HG02678 (cell line): ENCODE results near the gene UROC1.

Experiments used
- ATAC-seq: cut with Tn5 transposase; IDR thresholded peaks from one replicate; pipeline ENCODE4 v1.9.1; 2021; ENCODE audit warnings: mild to moderate bottlenecking, moderate library complexity; ENCODE audit not compliant: unreplicated experiment

The UROC1 gene

DNA sequence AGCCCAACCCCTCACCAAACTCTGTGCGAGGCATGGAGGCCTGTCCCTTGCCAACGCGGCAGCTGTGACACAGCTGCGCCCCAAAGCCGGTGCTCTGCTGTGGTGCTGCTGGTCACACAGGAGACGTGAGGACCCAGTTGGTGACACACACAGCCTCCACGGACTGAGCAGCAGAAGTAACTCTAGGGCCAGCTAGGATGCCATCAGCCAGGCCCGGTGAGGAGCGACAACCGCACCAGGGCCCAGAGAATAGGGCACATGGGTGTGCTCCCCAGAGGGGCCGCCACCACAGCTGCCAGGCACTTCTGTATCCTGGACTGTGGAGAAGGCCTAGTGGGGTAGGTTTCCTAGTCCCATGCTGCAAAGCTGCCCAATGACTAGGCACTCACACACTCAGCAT, 52.6 kb downstream of the UROC1 start:
- ATAC-seq = no peak

DNA sequence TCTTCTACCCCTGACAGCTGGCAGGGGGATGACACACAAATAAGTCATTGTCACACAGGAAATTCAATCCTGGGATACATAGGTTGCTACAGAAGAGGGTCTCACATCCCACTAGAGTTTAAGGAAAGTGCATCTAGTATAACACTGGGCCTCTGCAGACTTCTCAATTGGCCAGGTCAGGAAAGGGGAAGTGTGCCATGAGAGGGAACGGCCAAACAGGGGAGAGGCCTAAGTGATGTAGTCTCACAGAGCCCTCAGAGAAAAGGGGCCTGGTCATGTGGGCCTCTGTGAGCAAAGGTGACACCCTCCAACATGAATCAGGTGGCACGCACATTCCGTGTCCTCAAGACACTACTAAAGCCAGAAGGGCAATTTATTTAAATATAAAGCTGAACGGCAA, 53.1 kb downstream of the UROC1 start:
- ATAC-seq = no peak

DNA sequence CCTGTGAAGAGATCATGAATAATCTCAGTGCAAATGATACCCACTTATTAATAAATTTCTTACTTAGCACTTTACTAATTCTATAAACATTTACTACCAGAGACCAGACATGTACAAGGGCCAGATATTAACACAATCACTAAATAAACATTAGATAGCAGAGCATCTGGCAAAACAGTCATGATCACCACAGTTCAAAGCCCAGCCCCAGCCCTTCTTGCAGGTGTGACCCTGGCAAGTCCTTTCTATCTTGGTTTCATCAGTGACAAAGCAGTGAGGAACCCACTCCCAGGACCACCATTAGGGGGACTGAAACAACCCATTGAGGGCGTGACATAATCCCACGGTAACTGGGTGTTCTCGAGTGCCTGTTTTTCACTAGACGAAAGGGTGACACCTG, 53.5 kb downstream of the UROC1 start:
- no peak for ATAC-seq

DNA sequence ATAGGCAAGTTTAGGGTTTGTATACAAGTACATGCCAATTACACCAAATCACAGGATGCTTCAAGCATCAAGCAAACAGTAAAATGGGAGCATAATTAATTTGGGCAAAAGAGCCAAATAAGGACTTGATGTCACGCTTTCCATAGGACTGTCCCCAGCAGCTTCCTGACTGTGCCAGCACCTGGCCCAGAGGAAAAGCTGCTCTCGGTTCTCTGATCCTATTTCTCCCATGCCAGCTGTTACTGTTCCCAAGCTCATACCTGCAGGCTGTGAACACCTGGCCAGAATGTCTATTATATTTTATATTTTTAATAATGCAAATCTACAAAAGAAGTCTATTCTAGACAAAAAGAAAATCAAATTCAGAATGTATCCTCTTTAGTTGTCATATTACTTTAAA, 54.1 kb downstream of the UROC1 start:
- no peak for ATAC-seq

- ATAC-seq = no peak
Measured at GRCh38 chr3:126461450-126462070, 56.0 kb downstream of the UROC1 start.

DNA sequence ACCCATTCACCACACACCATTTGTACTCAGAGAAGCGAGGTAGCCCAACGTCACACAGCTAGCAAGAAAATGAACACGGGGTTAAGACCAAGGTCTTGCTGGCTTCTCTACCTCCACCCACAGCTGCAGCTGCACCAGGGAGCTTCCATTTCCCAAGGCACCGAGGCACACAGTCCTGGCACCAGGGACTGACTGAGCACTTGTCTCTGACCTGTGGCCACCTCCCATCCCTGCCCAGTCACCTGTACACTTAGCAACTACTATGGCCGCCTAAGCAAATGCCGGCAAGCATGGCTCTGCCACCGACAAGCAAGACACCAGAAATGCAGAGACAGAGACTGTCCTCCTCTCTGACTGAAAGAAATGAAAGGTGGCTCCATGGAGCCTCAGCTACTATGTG, 57.2 kb downstream of the UROC1 start:
- ATAC-seq = no peak

DNA sequence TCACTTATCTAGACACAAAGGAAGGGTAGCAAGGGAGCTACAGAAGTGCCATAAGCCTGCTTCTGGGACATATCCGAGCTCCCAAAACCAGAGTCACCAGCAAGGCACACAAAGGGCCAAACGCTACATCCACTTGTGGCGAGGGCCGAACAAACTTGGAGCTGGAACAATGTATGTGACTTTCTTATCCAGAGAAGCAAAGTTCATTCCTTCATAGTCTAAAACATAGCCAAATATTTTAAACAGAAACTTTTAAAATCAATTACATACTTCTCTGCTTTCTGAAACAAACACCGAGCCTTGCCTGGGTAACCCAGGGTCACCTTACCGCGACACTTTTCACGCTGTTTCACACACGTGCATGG, 57.8 kb downstream of the UROC1 start:
- ATAC-seq = no peak

DNA sequence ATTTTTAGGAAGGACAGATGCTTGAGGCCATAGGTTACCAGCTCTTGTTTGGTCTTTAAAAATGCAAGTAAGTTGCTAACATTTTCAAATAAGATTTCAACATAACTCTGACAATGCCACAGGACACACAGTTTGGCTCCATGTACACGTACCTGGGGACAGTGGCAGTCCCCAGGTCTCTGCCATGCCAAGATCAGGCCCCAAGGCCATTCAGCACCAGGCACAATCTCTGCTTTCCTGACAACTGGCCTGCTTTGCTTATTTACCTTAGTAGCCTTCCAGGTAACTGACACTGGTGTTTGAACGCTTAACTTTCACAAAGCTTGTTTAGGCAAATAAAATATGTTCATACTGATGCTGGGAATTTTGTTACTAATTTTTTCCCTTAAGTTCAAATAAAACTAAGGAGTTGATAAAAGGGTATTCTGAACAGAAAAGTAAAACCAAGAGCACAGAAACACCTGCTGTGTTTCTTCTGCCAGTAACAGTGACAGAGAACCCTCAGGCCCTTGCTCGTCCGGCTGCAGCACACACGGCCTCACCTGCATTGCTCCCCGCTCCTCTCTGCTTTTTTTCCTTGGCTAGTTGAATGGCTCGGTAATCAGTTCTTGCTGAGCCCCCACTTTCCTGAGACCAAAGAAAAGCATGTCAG, 58.3 kb downstream of the UROC1 start:
- no peak for ATAC-seq

DNA sequence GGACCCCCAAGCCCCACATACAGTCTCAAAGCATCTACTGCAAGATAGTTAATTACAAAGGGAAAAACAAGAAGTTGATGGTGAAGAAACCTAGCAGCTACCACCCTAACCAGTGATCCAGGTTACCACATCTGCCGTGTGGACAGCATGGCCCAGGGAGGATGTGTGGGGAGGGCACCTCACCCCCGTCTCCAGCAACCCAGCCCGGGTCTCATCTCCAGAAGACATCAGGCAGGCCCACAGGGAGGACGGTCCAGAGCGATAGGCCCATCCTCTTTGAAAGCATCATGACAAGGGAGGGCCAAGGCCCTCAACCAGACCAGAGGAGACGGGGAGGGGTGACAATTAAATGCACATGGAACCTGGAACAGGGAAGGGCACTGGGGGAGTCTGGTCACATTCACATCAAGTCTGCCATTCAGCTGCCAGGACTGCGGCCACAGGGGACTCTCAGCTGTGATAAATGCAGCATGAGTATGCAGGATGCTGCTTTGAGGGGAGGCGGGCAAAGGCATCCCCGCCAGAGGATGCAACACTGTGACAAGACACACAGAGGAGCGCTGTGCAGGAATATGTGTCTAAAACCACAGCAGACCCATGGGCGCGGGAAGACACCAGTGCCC, 60.7 kb downstream of the UROC1 start:
- no peak for ATAC-seq

GRCh38 chr3:126456211-126456610, 61.4 kb downstream of the UROC1 start:
- no peak for ATAC-seq

- ATAC-seq = no peak
Measured at GRCh38 chr3:126454437-126455198, 63.0 kb downstream of the UROC1 start.

DNA sequence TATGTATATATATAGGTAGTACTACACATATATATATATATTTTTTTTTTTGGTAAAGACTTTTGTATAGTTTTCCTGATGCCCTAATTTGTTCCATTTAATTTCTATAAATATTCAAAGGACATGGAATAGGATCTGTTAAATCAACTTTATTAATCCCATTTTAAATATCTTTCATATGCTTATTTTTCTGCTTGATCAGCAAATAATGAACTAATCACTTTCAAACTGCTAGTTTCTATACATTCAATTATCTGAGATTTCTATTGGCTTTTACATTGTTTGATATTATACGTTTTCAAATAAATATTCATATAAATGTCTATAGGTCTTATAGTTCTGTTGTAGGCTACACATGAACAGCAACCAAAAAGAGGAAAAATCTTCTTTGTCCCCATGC, 63.5 kb downstream of the UROC1 start:
- ATAC-seq = no peak

- no peak for ATAC-seq
Measured at GRCh38 chr3:126452213-126452612, 65.4 kb downstream of the UROC1 start.

GRCh38 chr3:126451511-126451910, 66.1 kb downstream of the UROC1 start:
- no peak for ATAC-seq

GRCh38 chr3:126450744-126451143, 66.8 kb downstream of the UROC1 start:
- no peak for ATAC-seq

GRCh38 chr3:126450219-126450618, 67.4 kb downstream of the UROC1 start:
- ATAC-seq = no peak

GRCh38 chr3:126449621-126450051, 67.9 kb downstream of the UROC1 start:
- ATAC-seq = no peak

- ATAC-seq = no peak
Measured at GRCh38 chr3:126448893-126449180, 68.7 kb downstream of the UROC1 start.

- no peak for ATAC-seq
Measured at GRCh38 chr3:126448136-126448892, 69.3 kb downstream of the UROC1 start.

- no peak for ATAC-seq
Measured at GRCh38 chr3:126447456-126448106, 70.0 kb downstream of the UROC1 start.

GRCh38 chr3:126446791-126447190, 70.8 kb downstream of the UROC1 start:
- ATAC-seq = no peak
